Suppressor macrophage treated with lipopolysaccharide for 4 hours (primary cell): Measurements from ENCODE around the gene VTA1.
"Not testable (repeated sequence)": the region's sequence is repeated elsewhere in the genome, so short reads cannot be mapped to it uniquely, and the experiment has no call there.

Source experiments
- DNase-seq: peaks from one replicate; pipeline ENCODE4 v3.0.0-alpha.2; 2020

VTA1 gene

GRCh38 chr6:142229518-142230270 is 82.6 kb downstream of the VTA1 start:
- not testable (repeated sequence) for DNase-seq

GRCh38 chr6:142232206-142233044 is 85.4 kb downstream of the VTA1 start:
- DNase-seq: not testable (repeated sequence)

- no peak for DNase-seq
Measured at GRCh38 chr6:142233945-142234682, 87.1 kb downstream of the VTA1 start.

GRCh38 chr6:142235272-142235671 is 88.2 kb downstream of the VTA1 start:
- no peak for DNase-seq

GRCh38 chr6:142235791-142236190 is 88.7 kb downstream of the VTA1 start:
- no peak for DNase-seq

- DNase-seq: no peak
Measured at GRCh38 chr6:142236691-142237090, 89.6 kb downstream of the VTA1 start.

- DNase-seq: no peak
Measured at GRCh38 chr6:142238881-142239280, 91.8 kb downstream of the VTA1 start.

- DNase-seq: no peak
Measured at GRCh38 chr6:142240179-142240578, 93.1 kb downstream of the VTA1 start.

GRCh38 chr6:142241061-142241460 is 94.0 kb downstream of the VTA1 start:
- DNase-seq: no peak

- no peak for DNase-seq
Measured at GRCh38 chr6:142242269-142242668, 95.2 kb downstream of the VTA1 start.

- DNase-seq: no peak
Measured at GRCh38 chr6:142246960-142247359, 99.9 kb downstream of the VTA1 start.

- DNase-seq: no peak
Measured at GRCh38 chr6:142249266-142249665, 102.2 kb downstream of the VTA1 start.

GRCh38 chr6:142251930-142252445 is 104.9 kb downstream of the VTA1 start:
- DNase-seq: no peak

- DNase-seq: no peak
Measured at GRCh38 chr6:142254513-142254912, 107.5 kb downstream of the VTA1 start.

GRCh38 chr6:142255785-142256184 is 108.7 kb downstream of the VTA1 start:
- no peak for DNase-seq

- DNase-seq: no peak
Measured at GRCh38 chr6:142258305-142258704, 111.2 kb downstream of the VTA1 start.

GRCh38 chr6:142258757-142259156 is 111.7 kb downstream of the VTA1 start:
- DNase-seq: no peak

GRCh38 chr6:142260748-142261147 is 113.7 kb downstream of the VTA1 start:
- no peak for DNase-seq

GRCh38 chr6:142262231-142262630 is 115.2 kb downstream of the VTA1 start:
- DNase-seq: no peak

- no peak for DNase-seq
Measured at GRCh38 chr6:142265476-142265875, 118.4 kb downstream of the VTA1 start.

GRCh38 chr6:142266060-142266459 is 119.0 kb downstream of the VTA1 start:
- DNase-seq: no peak

GRCh38 chr6:142271476-142271875 is 124.4 kb downstream of the VTA1 start:
- DNase-seq: no peak
